ENCODE data around the gene PICK1.

DNA sequence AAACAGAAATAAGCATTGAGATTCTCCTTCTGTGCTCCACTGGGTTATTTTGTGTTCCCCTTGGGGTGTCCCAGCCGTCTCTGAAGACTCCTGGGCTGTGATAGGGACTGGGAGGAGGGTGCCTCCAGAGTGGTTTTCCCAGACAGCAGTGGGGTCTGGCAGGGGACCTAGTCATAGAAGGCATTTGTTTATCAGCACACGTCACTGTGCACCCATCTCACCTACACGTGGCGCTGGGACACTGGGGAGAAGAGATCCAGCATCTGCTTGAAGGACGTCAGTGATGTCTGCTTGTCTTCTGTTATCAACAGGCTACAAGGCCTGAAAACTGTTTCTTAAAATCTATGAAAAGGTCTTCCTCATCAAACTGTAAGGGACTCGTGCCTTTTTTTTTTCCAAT, 34.2 kb upstream of the PICK1 start:
- no peak for TF ChIP-seq EZH2 (IDR thresholded peaks at IDR 0.05; ENCODE audit: insufficient read depth, low read length)
- TF ChIP-seq, protein P1, sequence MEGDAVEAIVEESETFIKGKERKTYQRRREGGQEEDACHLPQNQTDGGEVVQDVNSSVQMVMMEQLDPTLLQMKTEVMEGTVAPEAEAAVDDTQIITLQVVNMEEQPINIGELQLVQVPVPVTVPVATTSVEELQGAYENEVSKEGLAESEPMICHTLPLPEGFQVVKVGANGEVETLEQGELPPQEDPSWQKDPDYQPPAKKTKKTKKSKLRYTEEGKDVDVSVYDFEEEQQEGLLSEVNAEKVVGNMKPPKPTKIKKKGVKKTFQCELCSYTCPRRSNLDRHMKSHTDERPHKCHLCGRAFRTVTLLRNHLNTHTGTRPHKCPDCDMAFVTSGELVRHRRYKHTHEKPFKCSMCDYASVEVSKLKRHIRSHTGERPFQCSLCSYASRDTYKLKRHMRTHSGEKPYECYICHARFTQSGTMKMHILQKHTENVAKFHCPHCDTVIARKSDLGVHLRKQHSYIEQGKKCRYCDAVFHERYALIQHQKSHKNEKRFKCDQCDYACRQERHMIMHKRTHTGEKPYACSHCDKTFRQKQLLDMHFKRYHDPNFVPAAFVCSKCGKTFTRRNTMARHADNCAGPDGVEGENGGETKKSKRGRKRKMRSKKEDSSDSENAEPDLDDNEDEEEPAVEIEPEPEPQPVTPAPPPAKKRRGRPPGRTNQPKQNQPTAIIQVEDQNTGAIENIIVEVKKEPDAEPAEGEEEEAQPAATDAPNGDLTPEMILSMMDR (IDR thresholded peaks at IDR 0.05; ENCODE audit: insufficient read depth, low read depth, low read length), result no peak

Measured in astrocyte (in vitro differentiated cells and primary cell).